ENCODE results near the gene CARTPT. TPM values are rescaled to one million over a fixed set of nuclear protein-coding genes. Genes with fewer than 3 reads are reported as not detected.

Gene CARTPT
- total and polyA plus RNA-seq, 2 donors (not counting 1 experiment from before 2014, with no cell fraction given): not detected

DNA sequence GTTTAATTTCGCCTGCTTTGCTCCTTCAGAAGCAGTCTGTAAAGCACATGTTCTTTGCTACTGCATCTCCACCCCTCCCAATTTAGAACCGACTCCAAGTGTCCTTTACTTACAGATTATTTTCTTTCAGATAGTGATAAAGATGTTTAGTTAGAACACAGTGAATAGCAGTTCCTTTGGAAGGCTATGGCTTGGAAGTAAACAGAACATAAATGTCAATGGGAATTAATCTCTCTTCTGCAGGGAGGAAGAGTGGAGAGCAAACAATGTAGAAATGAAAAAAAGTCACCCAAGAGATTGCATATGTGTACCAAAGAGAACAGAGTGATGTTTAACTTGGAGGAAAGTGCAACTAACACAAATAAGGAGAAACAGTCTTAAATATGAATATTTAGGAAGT is 4.2 kb upstream of the CARTPT start:
- no peak overlapping the region for H2AFZ ChIP-seq (ENCODE audit: low read length)
- no peaks in the 10 kb centered on the region for H3K4me1 ChIP-seq (ENCODE audit: control insufficient read depth, extremely low read depth, insufficient read depth, low read length)
- H3K9ac ChIP-seq (ENCODE audit: insufficient read depth, low read length): no peak overlapping the region
- H3K27ac ChIP-seq (ENCODE audit: insufficient read depth, low read length): no peak overlapping the region
- H3K9me3 ChIP-seq (ENCODE audit: control insufficient read depth, insufficient read depth, low read depth, low read length): no peaks in the 10 kb centered on the region
- H3K4me3 ChIP-seq (replicated peaks in 1 of 4; ENCODE audit: control extremely low read depth in 1 of 4, insufficient read depth in 1 of 4, low read depth in 3 of 4, low read length in 4 of 4): no peak overlapping the region
- no peaks in the 10 kb centered on the region for H3K79me2 ChIP-seq (ENCODE audit: control insufficient read depth, insufficient read depth, low read length)
- DNase-seq (ENCODE audit: low read depth in 2 of 2): no peak
- no peak overlapping the region for H3K4me2 ChIP-seq (ENCODE audit: extremely low read depth, insufficient read depth, low read length)
- H3K27me3 ChIP-seq (ENCODE audit: control insufficient read depth, insufficient read depth, low read length): peaks cover 11% of the 10 kb centered on the region
- no peak for TF ChIP-seq EZH2 (IDR thresholded peaks at IDR 0.05; ENCODE audit: low read length, missing control alignments)
- TF ChIP-seq, protein P1, sequence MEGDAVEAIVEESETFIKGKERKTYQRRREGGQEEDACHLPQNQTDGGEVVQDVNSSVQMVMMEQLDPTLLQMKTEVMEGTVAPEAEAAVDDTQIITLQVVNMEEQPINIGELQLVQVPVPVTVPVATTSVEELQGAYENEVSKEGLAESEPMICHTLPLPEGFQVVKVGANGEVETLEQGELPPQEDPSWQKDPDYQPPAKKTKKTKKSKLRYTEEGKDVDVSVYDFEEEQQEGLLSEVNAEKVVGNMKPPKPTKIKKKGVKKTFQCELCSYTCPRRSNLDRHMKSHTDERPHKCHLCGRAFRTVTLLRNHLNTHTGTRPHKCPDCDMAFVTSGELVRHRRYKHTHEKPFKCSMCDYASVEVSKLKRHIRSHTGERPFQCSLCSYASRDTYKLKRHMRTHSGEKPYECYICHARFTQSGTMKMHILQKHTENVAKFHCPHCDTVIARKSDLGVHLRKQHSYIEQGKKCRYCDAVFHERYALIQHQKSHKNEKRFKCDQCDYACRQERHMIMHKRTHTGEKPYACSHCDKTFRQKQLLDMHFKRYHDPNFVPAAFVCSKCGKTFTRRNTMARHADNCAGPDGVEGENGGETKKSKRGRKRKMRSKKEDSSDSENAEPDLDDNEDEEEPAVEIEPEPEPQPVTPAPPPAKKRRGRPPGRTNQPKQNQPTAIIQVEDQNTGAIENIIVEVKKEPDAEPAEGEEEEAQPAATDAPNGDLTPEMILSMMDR (conservative IDR thresholded peaks at IDR 0.05 in 1 of 2, IDR thresholded peaks at IDR 0.05 in 1 of 2; ENCODE audit: low read depth in 1 of 2, low read length in 2 of 2): no peak
- no peaks in the 10 kb centered on the region for H3K36me3 ChIP-seq (ENCODE audit: control insufficient read depth, insufficient read depth, low read length)
- H4K20me1 ChIP-seq (ENCODE audit: control insufficient read depth, extremely low read depth, insufficient read depth, low read length): no peaks in the 10 kb centered on the region

DNA sequence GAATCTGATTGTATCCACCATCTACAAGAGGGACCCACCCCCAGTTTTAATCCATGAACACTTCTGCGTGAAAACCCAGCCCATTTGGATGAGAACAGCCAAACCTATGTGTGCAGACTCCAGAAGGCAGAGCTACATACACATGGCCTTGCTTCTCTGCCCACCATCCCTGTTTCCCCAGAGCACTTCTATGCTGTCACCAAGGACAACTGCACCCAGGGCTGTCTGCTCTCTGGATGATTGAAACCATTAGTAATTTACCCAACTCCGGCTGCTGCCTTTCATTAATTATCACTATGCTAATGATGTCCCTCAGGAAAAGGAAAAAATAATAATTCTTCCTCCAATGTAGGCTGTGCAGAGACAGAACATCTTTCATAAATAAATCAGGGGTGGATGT is 8.9 kb downstream of the CARTPT start:
- H3K36me3 ChIP-seq (ENCODE audit: control insufficient read depth, insufficient read depth, low read length): no peaks in the 10 kb centered on the region
- H3K27me3 ChIP-seq (ENCODE audit: control insufficient read depth, insufficient read depth, low read length): peaks cover 11% of the 10 kb centered on the region

DNA sequence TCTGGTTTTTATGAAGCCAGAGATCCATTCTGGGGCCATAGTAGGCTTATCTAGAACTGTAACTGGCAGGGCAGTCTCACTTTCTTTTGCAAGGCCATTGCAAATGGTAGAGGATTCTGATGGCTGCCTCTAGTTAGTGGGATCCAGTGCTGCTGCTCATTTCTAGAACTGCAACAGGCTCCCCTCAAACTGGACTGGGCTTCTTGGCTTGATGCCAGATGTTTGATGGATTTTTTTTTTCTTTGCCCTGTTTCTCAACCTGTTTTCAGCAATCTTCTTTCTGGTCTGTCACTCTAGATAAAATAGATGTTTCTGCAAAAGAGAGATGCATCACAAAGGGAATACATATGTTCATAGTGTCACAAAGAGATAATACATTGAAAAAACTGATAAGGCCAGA is 11.9 kb downstream of the CARTPT start:
- DNase-seq (ENCODE audit: low read depth in 2 of 2): no peak
- Histone ChIP-seq H3K79me2 (ENCODE audit: control insufficient read depth, insufficient read depth, low read length) (no peaks in the 10 kb centered on the region), H3K36me3 (ENCODE audit: control insufficient read depth, insufficient read depth, low read length) (no peaks in the 10 kb centered on the region), H3K4me3 (replicated peaks in 1 of 4; ENCODE audit: control extremely low read depth in 1 of 4, insufficient read depth in 1 of 4, low read depth in 3 of 4, low read length in 4 of 4) (no peak overlapping the region), H3K27me3 (ENCODE audit: control insufficient read depth, insufficient read depth, low read length) (peaks cover 6% of the 10 kb centered on the region), H3K27ac (ENCODE audit: insufficient read depth, low read length) (no peak overlapping the region), H3K9me3 (ENCODE audit: control insufficient read depth, insufficient read depth, low read depth, low read length) (no peaks in the 10 kb centered on the region), H2AFZ (ENCODE audit: low read length) (no peak overlapping the region), H3K4me2 (ENCODE audit: extremely low read depth, insufficient read depth, low read length) (no peak overlapping the region), H3K9ac (ENCODE audit: insufficient read depth, low read length) (no peak overlapping the region), H4K20me1 (ENCODE audit: control insufficient read depth, extremely low read depth, insufficient read depth, low read length) (no peaks in the 10 kb centered on the region), H3K4me1 (ENCODE audit: control insufficient read depth, extremely low read depth, insufficient read depth, low read length) (no peaks in the 10 kb centered on the region)
- no peak for TF ChIP-seq EZH2 (IDR thresholded peaks at IDR 0.05; ENCODE audit: low read length, missing control alignments)
- TF ChIP-seq, protein P1 (conservative IDR thresholded peaks at IDR 0.05 in 1 of 2, IDR thresholded peaks at IDR 0.05 in 1 of 2; ENCODE audit: low read depth in 1 of 2, low read length in 2 of 2): no peak

More for the DNA sequence above, 8.9 kb downstream of the CARTPT start:
- DNase-seq (ENCODE audit: low read depth in 2 of 2): no peak
- H2AFZ ChIP-seq (ENCODE audit: low read length): no peak overlapping the region
- H3K27ac ChIP-seq (ENCODE audit: insufficient read depth, low read length): no peak overlapping the region
- no peak overlapping the region for H3K9ac ChIP-seq (ENCODE audit: insufficient read depth, low read length)
- H3K4me1 ChIP-seq (ENCODE audit: control insufficient read depth, extremely low read depth, insufficient read depth, low read length): no peaks in the 10 kb centered on the region
- H3K4me2 ChIP-seq (ENCODE audit: extremely low read depth, insufficient read depth, low read length): no peak overlapping the region
- H3K9me3 ChIP-seq (ENCODE audit: control insufficient read depth, insufficient read depth, low read depth, low read length): no peaks in the 10 kb centered on the region
- no peaks in the 10 kb centered on the region for H4K20me1 ChIP-seq (ENCODE audit: control insufficient read depth, extremely low read depth, insufficient read depth, low read length)
- no peaks in the 10 kb centered on the region for H3K79me2 ChIP-seq (ENCODE audit: control insufficient read depth, insufficient read depth, low read length)
- TF ChIP-seq EZH2 (IDR thresholded peaks at IDR 0.05; ENCODE audit: low read length, missing control alignments): no peak
- TF ChIP-seq, protein P1 (conservative IDR thresholded peaks at IDR 0.05 in 1 of 2, IDR thresholded peaks at IDR 0.05 in 1 of 2; ENCODE audit: low read depth in 1 of 2, low read length in 2 of 2): no peak
- H3K4me3 ChIP-seq (replicated peaks in 1 of 4; ENCODE audit: control extremely low read depth in 1 of 4, insufficient read depth in 1 of 4, low read depth in 3 of 4, low read length in 4 of 4): no peak overlapping the region
